ENCODE results near the gene NTRK2.

NTRK2 gene

GRCh38 chr9:84742261-84742660 is 72.7 kb downstream of the NTRK2 start:
- DNase-seq: no peak

- DNase-seq: no peak
Observed at GRCh38 chr9:84744195-84744594, 74.7 kb downstream of the NTRK2 start.

DNA sequence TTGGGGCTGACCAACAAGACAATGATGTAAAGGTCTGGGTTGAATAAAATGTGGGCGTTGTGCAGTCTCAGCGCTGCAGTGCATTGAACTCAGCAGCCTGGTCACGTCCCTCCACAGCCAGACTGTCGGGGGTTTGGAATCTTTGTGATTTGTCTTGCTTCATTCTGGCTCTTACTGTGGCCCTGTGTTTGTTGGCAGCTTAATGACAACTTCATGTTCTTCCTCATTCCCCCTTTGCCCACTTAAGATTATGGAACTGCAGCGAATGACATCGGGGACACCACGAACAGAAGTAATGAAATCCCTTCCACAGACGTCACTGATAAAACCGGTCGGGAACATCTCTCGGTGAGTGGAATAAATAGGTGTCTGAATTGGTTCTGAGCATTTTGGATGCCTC is 75.2 kb downstream of the NTRK2 start:
- no peak for DNase-seq

- DNase-seq: no peak
Observed at GRCh38 chr9:84748112-84748511, 78.6 kb downstream of the NTRK2 start.

- DNase-seq: no peak
Observed at GRCh38 chr9:84750152-84750865, 80.8 kb downstream of the NTRK2 start.

GRCh38 chr9:84751921-84752320 is 82.4 kb downstream of the NTRK2 start:
- no peak for DNase-seq

- DNase-seq: no peak
Observed at GRCh38 chr9:84754461-84754860, 84.9 kb downstream of the NTRK2 start.

GRCh38 chr9:84754881-84755280 is 85.4 kb downstream of the NTRK2 start:
- no peak for DNase-seq

DNA sequence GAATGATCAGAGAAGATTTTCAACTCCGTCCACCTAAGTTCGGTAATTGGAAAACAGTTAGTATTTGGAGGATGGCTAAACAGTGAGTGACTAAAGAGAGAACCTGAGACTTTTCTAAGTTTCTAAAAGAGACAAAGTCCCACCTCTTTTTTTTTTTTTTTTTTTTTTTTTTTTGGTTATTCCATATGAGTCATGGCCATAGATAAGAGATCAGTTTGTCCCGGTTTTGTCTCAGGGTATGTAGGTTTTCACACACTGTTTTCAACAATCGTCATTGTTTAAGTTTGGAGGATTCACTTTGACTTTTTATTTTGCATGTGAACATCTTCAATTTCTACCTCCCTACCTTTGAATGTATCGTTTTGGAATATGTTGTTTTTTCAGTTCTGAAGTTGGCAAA is 85.9 kb downstream of the NTRK2 start:
- no peak for DNase-seq

- no peak for DNase-seq
Observed at GRCh38 chr9:84756171-84756570, 86.6 kb downstream of the NTRK2 start.

GRCh38 chr9:84756731-84757130 is 87.2 kb downstream of the NTRK2 start:
- no peak for DNase-seq

DNA sequence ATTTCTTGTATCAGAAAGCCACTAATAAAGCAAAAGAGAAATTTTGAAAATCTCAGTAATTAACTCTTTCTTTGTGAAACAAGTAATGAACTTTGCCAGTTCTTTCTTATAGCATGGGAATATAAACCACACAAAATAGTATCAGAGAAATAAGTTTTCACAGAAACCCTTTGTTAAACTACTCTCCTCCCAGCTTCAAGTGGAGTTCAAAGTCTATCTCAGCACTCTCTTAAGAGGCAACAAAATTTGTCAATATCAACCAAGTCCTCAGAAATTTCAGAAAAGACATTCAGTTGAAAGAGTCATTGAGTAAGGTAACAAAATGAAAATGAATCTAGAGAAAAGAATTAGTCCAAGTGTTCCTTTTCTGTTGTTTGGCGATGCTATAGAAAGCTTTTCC is 89.3 kb downstream of the NTRK2 start:
- DNase-seq: no peak

GRCh38 chr9:84759300-84759750 is 89.8 kb downstream of the NTRK2 start:
- DNase-seq: no peak

GRCh38 chr9:84759804-84760203 is 90.3 kb downstream of the NTRK2 start:
- no peak for DNase-seq

GRCh38 chr9:84761137-84761808 is 91.7 kb downstream of the NTRK2 start:
- no peak for DNase-seq

- no peak for DNase-seq
Observed at GRCh38 chr9:84772511-84772910, 103.0 kb downstream of the NTRK2 start.

- no peak for DNase-seq
Observed at GRCh38 chr9:84773022-84773421, 103.5 kb downstream of the NTRK2 start.

- DNase-seq: no peak
Observed at GRCh38 chr9:84775056-84775643, 105.6 kb downstream of the NTRK2 start.

- DNase-seq: no peak
Observed at GRCh38 chr9:84778570-84778969, 109.0 kb downstream of the NTRK2 start.

- no peak for DNase-seq
Observed at GRCh38 chr9:84779883-84780282, 110.4 kb downstream of the NTRK2 start.

- DNase-seq: no peak
Observed at GRCh38 chr9:84780385-84780784, 110.9 kb downstream of the NTRK2 start.

- DNase-seq: peak; percentile 5
Observed at GRCh38 chr9:84781458-84781857, 111.9 kb downstream of the NTRK2 start.

DNA sequence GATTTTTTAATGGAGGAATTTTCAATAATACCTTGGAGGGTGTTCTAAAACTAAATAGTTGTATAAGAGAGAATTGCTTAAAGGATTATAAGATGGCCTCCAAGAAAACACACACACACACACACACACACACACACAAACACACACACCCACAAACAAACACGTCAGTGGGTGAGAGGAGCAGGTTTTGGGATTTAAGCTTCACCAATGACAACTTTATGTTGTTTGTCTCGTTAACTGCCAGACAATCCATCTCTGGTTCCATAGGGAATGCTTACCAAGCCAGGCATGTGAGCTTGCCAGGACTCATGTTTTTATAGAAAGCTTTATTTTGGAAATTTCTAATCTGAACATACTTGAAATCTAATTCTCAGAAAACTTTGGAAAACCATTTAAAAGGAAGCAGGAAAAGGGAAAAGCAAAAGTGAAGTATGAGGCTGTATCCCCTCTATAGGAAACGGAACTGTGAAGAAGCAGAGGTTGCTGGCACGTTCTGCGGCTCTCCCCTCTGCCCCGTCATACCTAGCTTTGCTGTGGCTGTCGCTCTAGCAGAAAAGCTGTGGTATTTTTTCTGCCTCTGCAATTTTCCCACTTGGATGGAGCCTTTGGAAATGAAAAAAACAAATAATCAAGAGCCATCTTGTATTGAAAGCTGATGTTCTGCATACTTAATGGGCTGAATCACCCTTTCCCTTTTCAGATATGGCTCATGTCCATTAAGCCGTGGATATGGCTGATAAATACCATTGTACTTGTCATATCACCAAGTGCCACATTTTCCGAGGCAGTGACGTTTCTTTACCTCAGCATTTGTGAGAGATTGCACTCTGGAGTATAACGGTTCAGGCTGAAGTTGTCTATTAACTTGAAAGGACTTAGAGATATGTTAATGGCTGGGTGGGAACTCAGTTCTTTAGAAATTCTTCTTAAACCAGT is 112.7 kb downstream of the NTRK2 start:
- DNase-seq: no peak
